ENCODE data around the gene WDR90. TPM values are rescaled to one million over a fixed set of nuclear protein-coding genes. Genes with fewer than 3 reads are reported as not detected.

WDR90 gene
- polyA plus RNA-seq, 2 of the 4 experiments (the other 2 are of a cell fraction) = 6.5 to 30.7 TPM

DNA sequence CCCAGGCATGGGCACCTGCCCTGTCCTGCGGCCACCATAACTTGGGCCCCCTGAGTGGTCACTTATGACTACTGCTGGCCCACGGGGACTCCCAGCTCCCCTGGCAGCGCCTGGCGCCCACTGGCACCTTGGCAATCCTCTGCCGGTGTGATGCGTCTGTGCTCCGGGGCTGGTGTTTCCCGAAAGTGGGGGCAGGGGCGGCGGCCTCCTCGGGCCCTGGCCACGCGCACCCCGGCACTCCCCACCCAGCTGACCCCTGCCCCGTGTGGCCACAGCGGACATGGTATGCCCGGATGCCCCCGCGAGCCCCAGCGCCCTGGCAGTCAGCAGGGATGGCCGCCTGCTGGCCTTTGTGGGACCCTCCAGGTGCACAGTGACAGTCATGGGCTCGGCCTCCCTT, 8.3 kb downstream of the WDR90 start:
- Histone ChIP-seq H3K4me2 (no peak overlapping the region), H3K4me1 (peaks cover 14% of the 10 kb centered on the region), H3K9me3 (no peaks in the 10 kb centered on the region), H3K4me3 (no peak overlapping the region), H3K27ac (no peak overlapping the region)
- CTCF ChIA-PET = interaction anchor here (0.5 to 13.5 kb wide), 8 partner anchors 11 to 561 kb away, joined by 3 to 105 read pairs (median 3); partner anchors contain the start of gene RHOT2
- 85% methylated on average over 13 of the region's 22 CpGs for WGBS (ENCODE audit: missing lambda C conversion rate)
- ATAC-seq (no peak), DNase-seq (ENCODE audit: low read depth in 1 of 2, low spot score in 1 of 2) (no peak), FAIRE-seq (no peak)
- TF ChIP-seq HOXB5 (CRISPR knock-in tag; IDR thresholded peaks at IDR 0.05) = no peak
- no peak for TF ChIP-seq CEBPB (IDR thresholded peaks at IDR 0.05)
- no peak for TF ChIP-seq RAD21 (conservative IDR thresholded peaks at IDR 0.05 in 1 of 2, IDR thresholded peaks at IDR 0.05 in 1 of 2)
- TF ChIP-seq, protein P1, sequence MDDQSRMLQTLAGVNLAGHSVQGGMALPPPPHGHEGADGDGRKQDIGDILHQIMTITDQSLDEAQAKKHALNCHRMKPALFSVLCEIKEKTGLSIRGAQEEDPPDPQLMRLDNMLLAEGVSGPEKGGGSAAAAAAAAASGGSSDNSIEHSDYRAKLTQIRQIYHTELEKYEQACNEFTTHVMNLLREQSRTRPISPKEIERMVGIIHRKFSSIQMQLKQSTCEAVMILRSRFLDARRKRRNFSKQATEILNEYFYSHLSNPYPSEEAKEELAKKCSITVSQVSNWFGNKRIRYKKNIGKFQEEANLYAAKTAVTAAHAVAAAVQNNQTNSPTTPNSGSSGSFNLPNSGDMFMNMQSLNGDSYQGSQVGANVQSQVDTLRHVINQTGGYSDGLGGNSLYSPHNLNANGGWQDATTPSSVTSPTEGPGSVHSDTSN (IDR thresholded peaks at IDR 0.05) = no peak
- TF ChIP-seq, protein P2, sequence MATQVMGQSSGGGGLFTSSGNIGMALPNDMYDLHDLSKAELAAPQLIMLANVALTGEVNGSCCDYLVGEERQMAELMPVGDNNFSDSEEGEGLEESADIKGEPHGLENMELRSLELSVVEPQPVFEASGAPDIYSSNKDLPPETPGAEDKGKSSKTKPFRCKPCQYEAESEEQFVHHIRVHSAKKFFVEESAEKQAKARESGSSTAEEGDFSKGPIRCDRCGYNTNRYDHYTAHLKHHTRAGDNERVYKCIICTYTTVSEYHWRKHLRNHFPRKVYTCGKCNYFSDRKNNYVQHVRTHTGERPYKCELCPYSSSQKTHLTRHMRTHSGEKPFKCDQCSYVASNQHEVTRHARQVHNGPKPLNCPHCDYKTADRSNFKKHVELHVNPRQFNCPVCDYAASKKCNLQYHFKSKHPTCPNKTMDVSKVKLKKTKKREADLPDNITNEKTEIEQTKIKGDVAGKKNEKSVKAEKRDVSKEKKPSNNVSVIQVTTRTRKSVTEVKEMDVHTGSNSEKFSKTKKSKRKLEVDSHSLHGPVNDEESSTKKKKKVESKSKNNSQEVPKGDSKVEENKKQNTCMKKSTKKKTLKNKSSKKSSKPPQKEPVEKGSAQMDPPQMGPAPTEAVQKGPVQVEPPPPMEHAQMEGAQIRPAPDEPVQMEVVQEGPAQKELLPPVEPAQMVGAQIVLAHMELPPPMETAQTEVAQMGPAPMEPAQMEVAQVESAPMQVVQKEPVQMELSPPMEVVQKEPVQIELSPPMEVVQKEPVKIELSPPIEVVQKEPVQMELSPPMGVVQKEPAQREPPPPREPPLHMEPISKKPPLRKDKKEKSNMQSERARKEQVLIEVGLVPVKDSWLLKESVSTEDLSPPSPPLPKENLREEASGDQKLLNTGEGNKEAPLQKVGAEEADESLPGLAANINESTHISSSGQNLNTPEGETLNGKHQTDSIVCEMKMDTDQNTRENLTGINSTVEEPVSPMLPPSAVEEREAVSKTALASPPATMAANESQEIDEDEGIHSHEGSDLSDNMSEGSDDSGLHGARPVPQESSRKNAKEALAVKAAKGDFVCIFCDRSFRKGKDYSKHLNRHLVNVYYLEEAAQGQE (IDR thresholded peaks at IDR 0.05) = no peak
- TF ChIP-seq POLR2A (IDR thresholded peaks at IDR 0.05; ENCODE audit: low read length) = no peak
- POLR2A ChIA-PET = no interaction called here

DNA sequence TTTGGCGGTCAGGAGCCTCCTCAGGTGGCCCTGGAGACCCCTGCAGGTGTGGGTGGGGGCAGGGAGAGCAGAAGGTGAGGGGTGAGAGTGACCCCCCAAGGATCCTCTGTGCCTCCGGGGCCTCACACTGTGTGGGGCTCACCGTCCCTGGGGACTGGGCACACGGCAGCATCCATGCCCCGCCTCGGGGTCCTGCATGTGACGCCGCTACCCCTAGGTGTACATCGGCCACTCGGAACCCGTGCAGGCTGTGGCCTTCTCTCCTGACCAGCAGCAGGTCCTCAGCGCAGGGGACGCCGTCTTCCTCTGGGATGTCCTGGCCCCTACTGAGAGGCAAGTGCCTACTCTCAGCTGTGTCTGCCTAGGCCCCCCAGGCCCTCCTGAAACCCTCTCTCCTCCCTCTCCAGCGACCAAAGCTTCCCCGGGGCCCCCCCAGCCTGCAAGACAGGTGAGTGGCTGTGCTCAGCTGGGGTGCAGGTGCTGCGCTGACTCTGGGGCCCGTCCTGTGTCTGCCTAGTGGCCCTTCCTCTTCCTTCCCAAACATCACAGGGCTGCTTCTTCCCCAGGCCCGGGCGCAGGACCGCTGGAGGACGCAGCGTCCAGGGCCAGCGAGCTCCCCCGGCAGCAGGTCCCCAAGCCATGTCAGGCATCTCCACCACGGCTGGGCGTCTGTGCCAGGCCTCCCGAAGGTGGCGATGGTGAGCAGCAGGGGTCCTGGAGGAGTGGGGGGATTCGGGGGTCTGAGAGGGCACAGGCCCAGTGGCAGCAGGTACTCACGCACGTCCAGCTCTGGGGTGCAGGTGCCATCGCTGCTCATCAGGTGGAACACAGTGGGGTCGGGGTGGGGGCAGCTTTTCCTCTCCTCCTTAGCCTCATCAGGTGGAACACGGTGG, 9.8 kb downstream of the WDR90 start:
- Histone ChIP-seq H3K4me1 (peaks cover 14% of the 10 kb centered on the region), H3K4me3 (no peak overlapping the region), H3K27ac (no peak overlapping the region), H3K9me3 (no peaks in the 10 kb centered on the region), H3K4me2 (no peak overlapping the region)
- no peak for DNase-seq (ENCODE audit: low read depth in 1 of 2, low spot score in 1 of 2)
- POLR2A ChIA-PET = interaction anchor here (0.9 kb wide), 1 partner anchor 70 kb away, joined by 3 read pairs; no protein-coding TSS in a partner anchor
- CTCF ChIA-PET = interaction anchor here (0.9 to 13.5 kb wide), 13 partner anchors 9 to 112 kb away, joined by 3 to 105 read pairs (median 6); partner anchors contain the start of genes MCRIP2, METTL26, RHOT2 and WDR90
- 87% methylated on average over 32 of the region's 35 CpGs for WGBS (ENCODE audit: missing lambda C conversion rate)
- no peak for ATAC-seq
- no peak for FAIRE-seq
- no peak for TF ChIP-seq JUN (IDR thresholded peaks at IDR 0.05)
- TF ChIP-seq, protein P3, sequence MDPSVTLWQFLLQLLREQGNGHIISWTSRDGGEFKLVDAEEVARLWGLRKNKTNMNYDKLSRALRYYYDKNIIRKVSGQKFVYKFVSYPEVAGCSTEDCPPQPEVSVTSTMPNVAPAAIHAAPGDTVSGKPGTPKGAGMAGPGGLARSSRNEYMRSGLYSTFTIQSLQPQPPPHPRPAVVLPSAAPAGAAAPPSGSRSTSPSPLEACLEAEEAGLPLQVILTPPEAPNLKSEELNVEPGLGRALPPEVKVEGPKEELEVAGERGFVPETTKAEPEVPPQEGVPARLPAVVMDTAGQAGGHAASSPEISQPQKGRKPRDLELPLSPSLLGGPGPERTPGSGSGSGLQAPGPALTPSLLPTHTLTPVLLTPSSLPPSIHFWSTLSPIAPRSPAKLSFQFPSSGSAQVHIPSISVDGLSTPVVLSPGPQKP (IDR thresholded peaks at IDR 0.05; ENCODE audit: low read depth, low read length) = no peak
- no peak for TF ChIP-seq NPAS2 (CRISPR knock-in tag; IDR thresholded peaks at IDR 0.05; ENCODE audit: borderline replicate concordance)
- no peak for TF ChIP-seq CBX2 (IDR thresholded peaks at IDR 0.05; ENCODE audit: borderline replicate concordance, low read depth)
- no peak for TF ChIP-seq EHF (CRISPR knock-in tag; IDR thresholded peaks at IDR 0.05)
- no peak for TF ChIP-seq FOSB (CRISPR knock-in tag; IDR thresholded peaks at IDR 0.05)
- TF ChIP-seq, protein P4, sequence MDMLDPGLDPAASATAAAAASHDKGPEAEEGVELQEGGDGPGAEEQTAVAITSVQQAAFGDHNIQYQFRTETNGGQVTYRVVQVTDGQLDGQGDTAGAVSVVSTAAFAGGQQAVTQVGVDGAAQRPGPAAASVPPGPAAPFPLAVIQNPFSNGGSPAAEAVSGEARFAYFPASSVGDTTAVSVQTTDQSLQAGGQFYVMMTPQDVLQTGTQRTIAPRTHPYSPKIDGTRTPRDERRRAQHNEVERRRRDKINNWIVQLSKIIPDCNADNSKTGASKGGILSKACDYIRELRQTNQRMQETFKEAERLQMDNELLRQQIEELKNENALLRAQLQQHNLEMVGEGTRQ (IDR thresholded peaks at IDR 0.05) = no peak
- TF ChIP-seq MYC (IDR thresholded peaks at IDR 0.05; ENCODE audit: borderline replicate concordance, low read length) = no peak
- TF ChIP-seq PHF8 (IDR thresholded peaks at IDR 0.05; ENCODE audit: borderline replicate concordance, low read depth) = no peak
- TF ChIP-seq CEBPB (IDR thresholded peaks at IDR 0.05) = no peak
- no peak for TF ChIP-seq ESRRA (IDR thresholded peaks at IDR 0.05; ENCODE audit: borderline replicate concordance, low read length)
- TF ChIP-seq MAFK (IDR thresholded peaks at IDR 0.05; ENCODE audit: partially characterized antibody) = no peak
- TF ChIP-seq EHMT2 (IDR thresholded peaks at IDR 0.05; ENCODE audit: low read depth) = no peak
- TF ChIP-seq, protein P1 (IDR thresholded peaks at IDR 0.05) = no peak
- TF ChIP-seq NR3C1 (IDR thresholded peaks at IDR 0.05) = no peak
- no peak for TF ChIP-seq NFE2L2 (conservative IDR thresholded peaks at IDR 0.05; ENCODE audit: low read length)
- no peak for TF ChIP-seq JUNB (IDR thresholded peaks at IDR 0.05)
- TF ChIP-seq KDM1A (IDR thresholded peaks at IDR 0.05; ENCODE audit: low read depth) = no peak
- TF ChIP-seq FOSL2 (IDR thresholded peaks at IDR 0.05) = no peak
- no peak for TF ChIP-seq FOSL2 (CRISPR knock-in tag; IDR thresholded peaks at IDR 0.05)
